SU-DHL-6 (cell line): ENCODE data around the gene STX3.

ENCODE experiments used
- CTCF ChIP-seq: fragments of 200-600 bp; sonication (generic); IDR thresholded peaks from one replicate; pipeline ENCODE4 v1.5.1; 2017; ENCODE audit warnings: antibody characterized with exemption, mild to moderate bottlenecking, low read length, moderate library complexity; ENCODE audit not compliant: insufficient read depth, poor library complexity, severe bottlenecking
- EZH2phosphoT487 ChIP-seq: fragments of 200-600 bp; sonication (generic), shearing (Covaris generic); conservative IDR thresholded peaks from 2 replicates; pipeline ENCODE4 v1.6.1; 2018; ENCODE audit warnings: mild to moderate bottlenecking, antibody characterized with exemption, low read length, moderate library complexity, mixed read lengths

GRCh38 chr11:59801981-59802638, 46.9 kb downstream of the STX3 start:
- TF ChIP-seq CTCF (no peak), EZH2phosphoT487 (no peak)
